ENCODE data around the gene FASTKD2.

Gene FASTKD2

GRCh38 chr2:206765242-206766056 lies at the start of gene FASTKD2, which contains the start of gene MDH1B:
FASTKD2 (plus strand) TSS chr2:206765606; CDS start chr2:206766694, 1,088 bp downstream.
MDH1B (minus strand) TSS chr2:206765328; CDS start chr2:206765271, 57 bp downstream.
- DNase-seq: peak; percentile 59

- no peak for DNase-seq
Measured at GRCh38 chr2:206716623-206717022, 48.8 kb upstream of the FASTKD2 start.

- DNase-seq: no peak
Measured at GRCh38 chr2:206718296-206718695, 47.1 kb upstream of the FASTKD2 start, which contains the start of gene DYTN. DYTN (minus strand) TSS chr2:206718396; CDS start chr2:206718279, 117 bp downstream.

- DNase-seq: no peak
Measured at GRCh38 chr2:206721256-206721920, 44.0 kb upstream of the FASTKD2 start.

- no peak for DNase-seq
Measured at GRCh38 chr2:206723288-206723687, 42.1 kb upstream of the FASTKD2 start.

- DNase-seq: no peak
Measured at GRCh38 chr2:206727287-206727686, 38.1 kb upstream of the FASTKD2 start.

- no peak for DNase-seq
Measured at GRCh38 chr2:206728277-206729199, 36.9 kb upstream of the FASTKD2 start.

GRCh38 chr2:206733341-206733740 lies 32.1 kb upstream of the FASTKD2 start:
- DNase-seq: no peak

- DNase-seq: no peak
Measured at GRCh38 chr2:206736935-206737334, 28.5 kb upstream of the FASTKD2 start.

GRCh38 chr2:206739271-206739670 lies 26.1 kb upstream of the FASTKD2 start:
- DNase-seq: no peak

GRCh38 chr2:206740800-206741199 lies 24.6 kb upstream of the FASTKD2 start:
- DNase-seq: no peak

GRCh38 chr2:206756816-206757215 lies 8.6 kb upstream of the FASTKD2 start:
- DNase-seq: no peak

- DNase-seq: no peak
Measured at GRCh38 chr2:206764673-206765241, 649 bp upstream of the FASTKD2 start.

GRCh38 chr2:206766057-206766930 lies 888 bp downstream of the FASTKD2 start:
- DNase-seq: no peak

- DNase-seq: no peak
Measured at GRCh38 chr2:206774871-206775270, 9.5 kb downstream of the FASTKD2 start.

GRCh38 chr2:206776432-206776831 lies 11.0 kb downstream of the FASTKD2 start:
- no peak for DNase-seq

- no peak for DNase-seq
Measured at GRCh38 chr2:206780671-206781070, 15.3 kb downstream of the FASTKD2 start.

- DNase-seq: no peak
Measured at GRCh38 chr2:206783718-206784117, 18.3 kb downstream of the FASTKD2 start.

- no peak for DNase-seq
Measured at GRCh38 chr2:206784559-206785353, 19.4 kb downstream of the FASTKD2 start.

GRCh38 chr2:206790311-206790935 lies 25.0 kb downstream of the FASTKD2 start:
- DNase-seq: no peak
